Nucleus accumbens (tissue), 56 donors: ENCODE measurements around the gene UFC1.

Experiments
- DNase-seq, 56 donors: peaks; one replicate each; lab custom pipeline; 2025; lab: John Stamatoyannopoulos, UW

Gene UFC1

DNA sequence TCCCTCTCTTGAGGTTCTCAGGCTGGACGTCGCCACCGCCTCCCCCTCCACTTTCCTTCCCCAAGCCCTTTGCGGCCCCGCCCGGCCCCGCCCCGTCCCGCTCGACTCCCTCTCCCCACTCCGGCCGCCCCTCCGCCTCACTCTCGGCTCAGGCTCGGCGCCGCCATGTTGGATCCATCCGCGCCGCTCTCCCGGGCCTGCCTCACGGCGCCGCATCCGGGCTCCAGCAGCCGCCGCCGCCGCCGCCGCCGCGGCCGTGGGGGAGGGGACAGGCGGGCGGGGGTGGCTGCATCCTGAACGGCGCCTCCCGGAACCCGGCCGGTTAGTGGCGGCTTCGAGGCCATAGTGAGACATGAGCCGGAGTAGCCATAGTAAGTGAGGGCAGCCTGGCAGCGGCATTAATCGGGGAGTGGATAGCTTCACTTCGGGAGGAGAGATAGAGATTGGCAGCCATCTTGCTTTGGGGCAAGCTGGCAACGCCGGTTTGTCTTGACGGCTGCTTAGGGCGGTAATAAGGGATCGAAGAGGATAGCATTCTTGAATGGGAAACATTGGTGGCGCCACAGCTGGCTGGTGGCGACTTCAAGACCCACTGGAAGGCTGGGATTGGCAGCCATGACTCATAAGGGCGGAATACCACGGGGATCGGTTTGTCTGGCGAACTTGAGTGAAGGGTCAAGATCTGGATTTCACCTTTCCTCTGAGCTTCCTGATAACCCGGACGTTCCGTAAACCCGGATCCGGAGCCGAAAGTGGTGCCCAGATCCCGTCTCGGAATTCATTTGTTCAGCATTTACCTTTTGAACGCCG, 21.2 kb upstream of the UFC1 start, which contains the start of gene DEDD:
DEDD (minus strand) TSS at position 258 of the 810 bp plus-strand sequence. CDS start 8,205 bp downstream, outside the sequence.
- DNase-seq: peak; percentile 25 to 98 (median 92)

DNA sequence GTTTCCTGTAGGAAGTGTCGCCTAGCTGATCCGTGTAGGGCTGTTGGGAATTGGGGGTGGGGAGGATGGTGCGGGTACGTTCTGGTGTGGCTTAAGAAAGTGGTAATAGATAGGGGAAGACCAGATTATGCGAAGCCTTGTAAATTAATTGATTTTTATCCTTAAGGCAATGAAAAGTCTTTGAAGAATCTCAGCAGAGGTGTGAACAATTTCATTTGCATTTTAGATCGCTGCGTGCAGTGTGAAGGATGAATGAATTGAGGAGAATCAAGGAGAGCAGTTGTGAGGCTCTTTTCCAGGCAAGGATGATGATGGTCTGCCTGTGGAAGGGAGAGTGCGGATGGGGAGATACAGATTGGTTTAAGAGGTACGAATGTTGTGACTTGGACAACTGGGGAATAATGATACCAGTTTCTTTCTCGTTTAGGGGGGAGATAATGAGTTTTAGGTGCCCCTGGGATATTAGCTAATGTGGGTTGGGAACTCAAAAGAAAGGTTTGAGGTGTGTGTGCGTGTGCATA, 20.5 kb upstream of the UFC1 start:
- peak in 1 of 56 donors; percentile 19 for DNase-seq

DNA sequence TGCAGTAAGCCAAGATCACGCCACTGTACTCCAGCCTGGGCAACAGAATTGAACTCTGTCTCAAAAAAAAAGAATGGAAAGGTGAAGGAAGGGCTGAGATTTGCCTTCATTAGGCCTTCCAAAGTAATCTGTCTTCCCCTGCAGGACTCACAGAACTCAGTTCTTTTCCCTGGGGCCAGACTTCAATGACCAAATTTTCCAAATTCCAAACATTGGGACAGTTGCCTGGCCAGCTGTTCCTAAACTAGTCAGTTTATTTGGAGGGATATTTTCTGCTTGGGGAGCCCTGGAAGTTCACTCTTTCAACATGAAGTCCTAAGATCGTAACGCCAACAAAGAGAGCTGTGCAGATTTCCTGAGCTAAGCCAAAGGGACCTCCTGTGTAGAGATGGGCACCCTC, 15.9 kb upstream of the UFC1 start:
- no peak for DNase-seq

DNA sequence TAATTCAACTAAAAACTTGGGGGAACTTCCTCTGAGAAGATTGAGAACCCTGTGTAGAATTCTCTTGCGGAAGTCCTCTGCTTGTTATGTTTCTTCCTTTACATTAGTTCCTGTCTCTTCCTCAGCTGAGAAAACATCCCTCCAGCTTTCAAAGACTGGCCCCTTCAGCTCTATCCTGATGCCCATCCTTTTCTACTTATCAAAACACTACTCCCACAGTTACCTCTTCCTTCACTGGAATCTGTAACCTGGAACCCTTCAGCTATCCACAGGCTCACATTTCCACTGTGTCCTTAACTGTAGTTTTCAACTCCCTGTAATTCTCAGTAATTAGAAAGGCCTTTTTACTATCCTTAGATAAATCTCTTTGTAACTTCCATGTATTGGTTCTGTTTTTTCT, 15.3 kb upstream of the UFC1 start:
- DNase-seq: no peak

DNA sequence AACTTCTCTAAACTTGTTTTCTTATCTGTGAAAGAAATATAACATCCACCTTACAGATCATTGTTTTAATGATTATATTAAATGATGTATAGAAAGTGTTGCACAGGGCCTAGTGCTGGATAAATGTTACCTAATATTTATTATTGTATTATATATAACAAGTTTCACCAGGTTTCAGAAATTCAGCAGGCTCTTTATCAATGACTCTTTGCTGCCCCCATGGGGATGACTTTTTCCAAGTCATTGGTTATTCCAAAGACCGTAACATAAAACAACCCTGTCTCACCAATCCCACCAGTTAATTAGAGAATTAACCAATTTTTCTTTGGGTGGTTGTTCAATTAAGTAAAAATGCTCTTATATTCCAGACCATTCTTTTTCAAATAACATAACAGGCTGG, 14.0 kb upstream of the UFC1 start:
- peak in 2 of 56 donors; percentile 5 to 51 for DNase-seq

DNA sequence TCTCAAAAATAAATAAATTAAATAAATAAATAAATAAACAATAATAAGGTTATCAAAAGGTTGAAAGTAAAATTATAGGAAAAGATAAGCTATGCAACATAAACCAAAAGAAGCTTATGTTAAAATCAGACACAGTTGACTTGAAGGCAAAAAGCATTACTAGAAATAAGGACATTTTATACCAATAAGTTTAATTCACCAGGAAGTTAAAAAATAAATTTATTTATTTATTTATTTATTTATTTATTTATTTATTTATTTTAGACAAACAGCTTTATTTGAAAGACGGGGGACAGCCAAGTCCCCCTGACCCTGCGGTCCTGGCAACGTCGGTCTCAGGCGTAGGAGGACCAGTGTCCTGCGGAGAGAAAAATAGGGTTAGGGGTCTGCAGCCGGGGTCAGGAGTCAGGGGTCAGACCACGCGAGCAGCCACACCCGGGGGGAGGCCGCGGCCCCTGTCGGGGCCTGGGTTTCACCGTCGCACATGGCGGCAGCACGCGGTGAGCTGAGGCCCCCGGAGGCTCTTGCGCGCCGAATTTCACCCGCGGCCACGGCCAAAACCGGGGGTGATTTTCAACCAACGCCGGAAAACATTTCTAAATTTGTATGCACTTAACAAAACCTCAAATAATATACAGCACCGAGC, 12.9 kb upstream of the UFC1 start:
- no peak for DNase-seq

DNA sequence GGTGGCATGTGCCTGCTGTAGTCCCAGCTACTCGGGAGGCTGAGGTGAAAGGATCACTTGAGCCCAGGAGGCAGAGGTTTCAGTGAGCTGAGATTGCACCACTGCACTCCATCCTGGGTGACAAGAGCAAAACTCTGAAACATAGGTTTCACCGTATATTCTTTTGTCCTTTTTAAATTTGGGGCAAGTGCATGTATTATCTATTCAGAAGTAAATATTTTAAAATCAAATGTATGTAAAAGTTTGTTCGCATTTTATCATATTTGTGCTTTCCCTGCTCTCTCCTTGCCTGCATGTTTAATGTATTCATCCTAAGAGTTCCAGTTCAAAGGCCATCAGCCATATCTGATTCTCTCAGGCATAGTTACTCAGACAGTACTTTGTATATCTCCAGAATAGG, 7.9 kb upstream of the UFC1 start:
- DNase-seq: no peak

DNA sequence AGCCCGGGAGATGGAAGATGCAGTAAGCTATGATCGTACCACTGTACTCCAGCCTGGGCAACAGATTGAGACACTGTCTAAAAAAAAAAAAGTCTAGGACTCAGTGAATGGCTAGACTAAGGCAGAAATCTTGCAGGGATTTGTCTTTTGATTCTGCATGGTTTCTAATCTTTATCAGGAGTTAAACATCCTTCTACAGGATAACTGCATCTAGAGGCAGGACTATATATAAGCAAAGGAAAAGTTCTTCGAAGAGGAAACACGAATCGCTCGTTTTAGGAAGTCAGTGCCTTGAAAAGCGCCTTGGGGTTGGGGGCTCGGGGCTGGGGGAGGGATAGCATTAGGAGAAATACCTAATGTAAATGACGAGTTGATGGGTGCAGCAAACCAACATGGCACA, 602 bp upstream of the UFC1 start:
- peak in 1 of 56 donors; percentile 9 for DNase-seq

DNA sequence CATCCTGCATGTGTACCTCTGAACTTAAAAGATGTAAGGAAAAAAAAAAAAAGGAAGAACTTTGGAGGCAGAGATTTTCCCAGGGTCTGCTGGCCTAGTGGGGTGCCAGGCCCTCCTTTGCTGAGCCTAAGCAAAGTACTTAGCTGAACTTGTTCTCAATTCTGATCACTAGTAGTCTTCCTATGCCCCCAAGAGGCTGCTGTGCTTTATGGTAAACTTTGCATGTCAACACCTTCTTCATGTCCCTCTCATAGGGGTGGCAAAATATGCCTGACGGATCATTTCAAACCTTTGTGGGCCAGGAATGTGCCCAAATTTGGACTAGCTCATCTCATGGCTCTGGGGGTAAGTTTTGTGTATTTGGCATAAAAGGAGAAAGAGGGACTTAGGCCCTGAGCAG, 4.1 kb downstream of the UFC1 start:
- no peak for DNase-seq

DNA sequence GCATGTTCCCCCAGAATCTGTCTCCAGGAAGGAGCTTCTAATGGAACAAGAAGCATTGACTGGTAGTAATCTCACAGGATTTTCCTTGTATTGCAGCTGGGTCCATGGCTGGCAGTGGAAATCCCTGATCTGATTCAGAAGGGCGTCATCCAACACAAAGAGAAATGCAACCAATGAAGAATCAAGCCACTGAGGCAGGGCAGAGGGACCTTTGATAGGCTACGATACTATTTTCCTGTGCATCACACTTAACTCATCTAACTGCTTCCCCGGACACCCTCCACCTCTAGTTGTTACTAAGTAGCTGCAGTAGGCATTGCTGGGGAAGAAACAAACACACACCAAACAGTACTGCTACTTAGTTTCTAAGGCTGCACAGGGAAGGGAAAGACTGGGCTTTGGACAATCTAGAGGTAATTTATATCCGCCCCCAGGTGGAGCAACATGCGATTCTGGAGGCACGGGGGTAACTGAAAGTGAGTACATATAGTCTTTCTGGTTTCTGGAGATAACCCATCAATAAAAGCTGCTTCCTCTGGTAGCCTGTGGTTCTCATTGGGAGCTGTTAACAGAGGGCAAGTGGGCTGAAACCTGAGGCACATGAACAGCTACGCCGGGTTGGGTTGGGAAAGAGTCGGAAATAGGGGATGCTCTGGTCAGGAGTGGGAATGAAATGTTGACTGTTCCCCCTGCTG, 4.7 kb downstream of the UFC1 start:
- no peak for DNase-seq

DNA sequence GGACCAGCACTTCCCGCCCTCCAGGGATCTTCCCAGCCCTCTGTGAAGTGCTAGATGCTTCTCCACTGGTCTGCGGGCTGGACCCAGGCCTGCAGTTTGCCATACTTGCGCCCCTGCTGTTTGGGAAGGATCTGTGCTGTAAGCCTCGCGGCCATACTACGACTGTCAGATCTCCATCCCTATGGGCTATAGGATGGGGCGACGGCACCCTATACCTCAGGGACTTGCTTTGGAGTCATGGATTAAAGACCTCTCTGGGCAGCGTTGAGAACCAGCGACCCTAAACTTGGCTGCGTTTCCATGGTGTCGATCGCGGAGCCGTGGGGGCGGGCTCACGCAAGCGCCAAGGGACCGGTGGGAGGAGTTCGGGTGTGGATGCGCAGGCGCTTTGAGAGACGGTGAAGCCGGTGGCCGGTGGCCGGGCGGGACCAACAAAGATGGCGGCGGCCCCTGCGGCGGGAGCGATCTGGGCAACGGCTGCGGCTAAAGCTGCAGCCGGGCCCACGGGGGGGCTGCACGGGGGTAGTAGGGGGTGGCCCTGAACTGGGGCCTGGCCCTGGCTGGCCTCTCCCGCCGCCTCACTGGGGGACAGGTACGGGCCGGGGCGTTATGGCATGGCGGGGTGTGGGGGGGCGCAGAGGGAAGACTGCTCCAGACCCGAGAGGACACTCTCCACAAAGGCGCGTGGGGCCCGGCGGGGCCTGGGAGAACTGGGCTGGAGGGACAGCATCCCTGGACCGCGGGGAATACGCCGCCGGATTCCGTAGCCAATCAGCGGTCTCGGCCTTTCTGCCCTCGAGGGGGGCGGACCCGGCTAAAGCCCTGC, 5.5 kb downstream of the UFC1 start, which contains the start of gene USP21:
USP21 (plus strand) TSS at position 414 of the 826 bp plus-strand sequence. CDS start 1,141 bp downstream, outside the sequence.
- peak; percentile 29 to 95 (median 90) for DNase-seq

DNA sequence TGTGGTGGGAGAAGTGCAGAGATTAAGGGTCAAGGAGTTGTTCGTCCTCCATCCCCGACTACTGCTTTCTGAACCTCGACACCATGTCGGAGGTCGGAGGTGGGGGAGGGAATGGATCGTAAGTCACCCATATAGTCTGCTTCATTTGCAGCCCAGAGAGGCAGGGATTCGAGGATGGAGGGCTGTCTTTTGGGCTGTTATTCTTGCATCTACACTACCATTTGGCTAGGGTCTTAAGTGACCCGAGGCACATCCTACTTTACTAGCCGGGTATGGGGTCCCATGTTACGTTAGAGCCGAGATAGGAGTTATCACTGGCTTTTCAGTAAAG, 6.1 kb downstream of the UFC1 start:
- DNase-seq: peak in 2 of 56 donors; percentile 33 to 45

DNA sequence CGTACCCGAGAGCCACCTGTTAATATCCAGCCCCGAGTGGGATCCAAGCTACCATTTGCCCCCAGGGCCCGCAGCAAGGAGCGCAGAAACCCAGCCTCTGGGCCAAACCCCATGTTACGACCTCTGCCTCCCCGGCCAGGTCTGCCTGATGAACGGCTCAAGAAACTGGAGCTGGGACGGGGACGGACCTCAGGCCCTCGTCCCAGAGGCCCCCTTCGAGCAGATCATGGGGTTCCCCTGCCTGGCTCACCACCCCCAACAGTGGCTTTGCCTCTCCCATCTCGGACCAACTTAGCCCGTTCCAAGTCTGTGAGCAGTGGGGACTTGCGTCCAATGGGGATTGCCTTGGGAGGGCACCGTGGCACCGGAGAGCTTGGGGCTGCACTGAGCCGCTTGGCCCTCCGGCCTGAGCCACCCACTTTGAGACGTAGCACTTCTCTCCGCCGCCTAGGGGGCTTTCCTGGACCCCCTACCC, 6.9 kb downstream of the UFC1 start:
- DNase-seq: no peak

DNA sequence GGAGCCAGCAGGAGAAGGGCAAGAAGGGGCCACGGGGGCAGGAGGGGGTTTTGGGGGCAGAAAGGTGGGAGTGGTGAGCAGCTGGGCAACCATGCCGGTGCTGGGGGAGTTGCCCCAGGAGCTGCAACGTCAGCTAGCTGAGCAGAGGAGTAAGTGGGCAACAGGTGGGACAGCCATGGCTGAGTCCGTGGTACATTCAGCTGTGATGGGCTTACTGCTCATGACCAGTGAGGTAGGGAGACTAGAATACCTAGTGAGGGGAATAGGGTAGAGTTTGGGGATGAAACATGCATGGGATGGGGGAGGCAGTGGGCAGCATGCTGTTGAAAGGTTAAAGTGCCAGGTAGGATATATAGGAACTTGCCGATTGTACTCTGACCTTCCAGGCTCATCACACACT, 7.9 kb downstream of the UFC1 start:
- DNase-seq: no peak

DNA sequence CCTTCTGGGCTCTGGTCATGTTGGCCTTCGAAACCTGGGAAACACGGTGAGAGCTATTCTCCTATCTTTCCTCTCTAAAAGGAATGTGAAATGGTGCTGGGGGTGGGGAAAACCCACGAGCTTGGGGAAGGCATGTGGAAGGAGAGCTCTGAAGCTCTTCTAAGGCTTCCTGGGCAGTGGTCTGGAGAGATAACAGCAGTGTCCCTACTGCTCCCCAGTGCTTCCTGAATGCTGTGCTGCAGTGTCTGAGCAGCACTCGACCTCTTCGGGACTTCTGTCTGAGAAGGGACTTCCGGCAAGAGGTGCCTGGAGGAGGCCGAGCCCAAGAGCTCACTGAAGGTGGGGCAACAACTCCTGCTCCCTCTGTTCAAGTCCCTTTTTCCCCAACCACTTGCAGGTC, 8.3 kb downstream of the UFC1 start:
- DNase-seq: no peak

DNA sequence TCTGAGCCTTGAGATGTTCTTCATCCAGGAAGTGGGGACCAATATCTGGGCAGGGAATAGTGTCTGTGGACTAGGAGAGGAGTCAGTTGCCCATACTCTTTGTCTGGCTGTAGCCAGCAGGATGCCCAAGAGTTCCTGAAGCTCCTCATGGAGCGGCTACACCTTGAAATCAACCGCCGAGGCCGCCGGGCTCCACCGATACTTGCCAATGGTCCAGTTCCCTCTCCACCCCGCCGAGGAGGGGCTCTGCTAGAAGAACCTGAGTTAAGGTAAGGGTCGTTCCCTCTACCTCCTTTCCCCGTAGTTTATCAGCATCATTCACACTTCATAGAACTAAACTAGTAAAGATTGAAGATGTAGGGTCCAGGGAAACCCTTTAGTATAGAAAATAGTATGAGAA, 9.0 kb downstream of the UFC1 start:
- no peak for DNase-seq

DNA sequence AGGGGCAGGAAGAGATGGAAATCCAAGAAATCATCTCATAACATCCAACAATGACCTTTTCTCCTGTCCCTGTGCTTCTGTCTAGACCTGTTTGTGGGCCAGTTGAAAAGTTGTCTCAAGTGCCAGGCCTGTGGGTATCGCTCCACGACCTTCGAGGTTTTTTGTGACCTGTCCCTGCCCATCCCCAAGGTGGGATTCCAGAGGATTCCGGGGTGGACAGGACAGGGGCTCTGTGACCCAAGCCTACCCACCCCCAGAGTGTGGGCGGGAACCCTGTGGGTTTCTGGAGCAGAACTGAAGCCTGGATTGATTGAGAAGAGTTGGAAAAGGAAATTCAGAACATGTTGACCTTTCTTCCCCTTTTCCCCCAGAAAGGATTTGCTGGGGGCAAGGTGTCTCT, 10.0 kb downstream of the UFC1 start:
- DNase-seq: no peak

DNA sequence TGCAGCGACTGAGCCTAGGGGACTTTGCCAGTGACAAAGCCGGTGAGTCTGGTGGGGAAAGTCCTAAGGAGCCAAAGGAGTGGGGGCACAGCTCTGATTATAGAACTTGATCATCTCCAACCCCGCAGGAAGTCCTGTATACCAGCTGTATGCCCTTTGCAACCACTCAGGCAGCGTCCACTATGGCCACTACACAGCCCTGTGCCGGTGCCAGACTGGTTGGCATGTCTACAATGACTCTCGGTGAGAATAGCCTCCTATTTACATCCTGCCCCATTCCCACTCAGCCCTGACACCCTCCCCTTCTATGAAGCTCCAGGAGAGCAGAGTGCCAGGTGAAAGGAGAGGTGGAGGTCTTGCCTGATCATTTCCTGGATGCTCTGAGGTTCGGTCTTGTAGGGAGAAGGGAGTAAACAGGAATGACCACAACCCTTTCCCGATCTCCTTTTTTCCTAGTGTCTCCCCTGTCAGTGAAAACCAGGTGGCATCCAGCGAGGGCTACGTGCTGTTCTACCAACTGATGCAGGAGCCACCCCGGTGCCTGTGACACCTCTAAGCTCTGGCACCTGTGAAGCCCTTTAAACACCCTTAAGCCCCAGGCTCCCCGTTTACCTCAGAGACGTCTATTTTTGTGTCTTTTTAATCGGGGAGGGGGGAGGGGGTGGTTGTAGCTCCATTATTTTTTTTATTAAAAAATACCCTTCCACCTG, 11.3 kb downstream of the UFC1 start:
- no peak for DNase-seq
